B cell (primary cell): Measurements from ENCODE around the gene MYL7. TPM values are rescaled to one million over a fixed set of nuclear protein-coding genes. Genes with fewer than 3 reads are reported as not detected.

Source experiments
- ATAC-seq: fragments of 200-7000 bp; cut with Tn5 transposase; one replicate; pipeline ENCODE4 v1.10.0; 2021; ENCODE audit warnings: low read depth, mild to moderate bottlenecking, moderate number of reproducible peaks, moderate library complexity
- CTCF ChIA-PET: fragments of 350-600 bp; sonication (Branson Sonifier 250); formaldehyde crosslinking; loops from one replicate; lab custom pipeline; 2021; ENCODE audit warnings: antibody characterized with exemption, inconsistent platforms; lab: Charles Lee
- POLR2A ChIA-PET: fragments of 350-600 bp; sonication (Branson Sonifier 250); formaldehyde crosslinking; loops from one replicate; lab custom pipeline; 2021; ENCODE audit warnings: antibody characterized with exemption; lab: Charles Lee
- DNase-seq: peaks from one replicate; pipeline ENCODE4 v3.0.0; 2013
- H2AFZ ChIP-seq: 2 replicates; pipeline ENCODE4 v1.6.1; 2012; ENCODE audit warnings: mild to moderate bottlenecking, low read depth, low read length; ENCODE audit not compliant: insufficient read depth, poor library complexity, severe bottlenecking
- H3K27ac ChIP-seq, 2 donors: 1 replicate in 1 of 2; 2 replicates in 1 of 2; pipeline ENCODE4 v1.5.1; 2012 to 2013; ENCODE audit warnings: low read length in 2 of 2, mild to moderate bottlenecking in 2 of 2, moderate library complexity in 1 of 2
- H3K27me3 ChIP-seq, 4 experiments: fragments of 200-600 bp in 1 of 4; sonication (generic) in 1 of 4; replicated peaks in 1 of 4; 1 replicate in 2 of 4; 2 replicates in 2 of 4; pipeline versions ENCODE4 v1.6.1 to v1.7.0; 2013 to 2016; ENCODE audit warnings: low read length in 3 of 4, mild to moderate bottlenecking in 2 of 4, mixed read lengths in 1 of 4, moderate library complexity in 1 of 4; ENCODE audit not compliant: insufficient read depth in 4 of 4, control insufficient read depth in 3 of 4; ENCODE audit errors: control extremely low read depth in 1 of 4
- H3K36me3 ChIP-seq, 2 experiments: replicated peaks in 1 of 2; 1 replicate in 1 of 2; 2 replicates in 1 of 2; pipeline versions ENCODE4 v1.6.1 to v1.7.1; 2013; ENCODE audit warnings: low read length in 1 of 2; ENCODE audit not compliant: insufficient read depth in 2 of 2, control insufficient read depth in 1 of 2; ENCODE audit errors: control extremely low read depth in 1 of 2, extremely low read depth in 1 of 2
- H3K4me1 ChIP-seq, 2 donors: fragments of 200-600 bp in 1 of 2; sonication (generic) in 1 of 2; 1 replicate in 1 of 2; 2 replicates in 1 of 2; pipeline versions ENCODE4 v1.5.1 to v1.6.1; 2013 to 2017; ENCODE audit warnings: low read length in 2 of 2; ENCODE audit not compliant: control insufficient read depth in 2 of 2, insufficient read depth in 2 of 2
- H3K4me2 ChIP-seq: replicated peaks from 2 replicates; pipeline ENCODE3; 2012; ENCODE audit warnings: mild to moderate bottlenecking, low read depth, low read length; ENCODE audit not compliant: poor library complexity, severe bottlenecking
- H3K4me3 ChIP-seq, 5 experiments: fragments of 200-600 bp in 1 of 5; sonication (generic) in 1 of 5; 1 replicate in 3 of 5; 2 replicates in 2 of 5; pipeline versions ENCODE4 v1.5.1 to v1.7.0; 2011 to 2016; ENCODE audit warnings: low read length in 4 of 5, mild to moderate bottlenecking in 4 of 5, low read depth in 2 of 5, control low read depth in 1 of 5, moderate library complexity in 1 of 5; ENCODE audit not compliant: insufficient read depth in 1 of 5; ENCODE audit errors: control extremely low read depth in 1 of 5, extremely low read depth in 1 of 5
- H3K79me2 ChIP-seq: fragments of 200-600 bp; sonication (generic); one replicate; pipeline ENCODE4 v1.6.0; 2016; ENCODE audit warnings: low read length; ENCODE audit not compliant: control insufficient read depth, insufficient read depth
- H3K9ac ChIP-seq: fragments of 200-600 bp; sonication (generic); 2 replicates; pipeline ENCODE4 v1.6.1; 2017; ENCODE audit warnings: mild to moderate bottlenecking, low read length, moderate library complexity
- H3K9me3 ChIP-seq, 3 donors: one replicate each; pipeline versions ENCODE4 v1.6.1 to v1.7.1; 2013; ENCODE audit warnings: low read length in 2 of 3; ENCODE audit not compliant: control insufficient read depth in 2 of 3, insufficient read depth in 1 of 3; ENCODE audit errors: control extremely low read depth in 1 of 3
- H4K20me1 ChIP-seq: 2 replicates; pipeline ENCODE4 v1.6.0; 2012; ENCODE audit warnings: mild to moderate bottlenecking, low read length; ENCODE audit not compliant: insufficient read depth, control insufficient read depth, poor library complexity, severe bottlenecking
- H3K27ac Mint-ChIP-seq: one replicate; pipeline ENCODE4 v1.8.0; 2021; ENCODE audit warnings: mixed read lengths
- H3K27me3 Mint-ChIP-seq: one replicate; pipeline ENCODE4 v1.8.0; 2021; ENCODE audit warnings: mixed read lengths
- H3K4me1 Mint-ChIP-seq: one replicate; pipeline ENCODE4 v1.8.0; 2021; ENCODE audit warnings: mixed read lengths
- H3K4me3 Mint-ChIP-seq: one replicate; pipeline ENCODE4 v1.8.0; 2021; ENCODE audit warnings: mixed read lengths
- H3K9me3 Mint-ChIP-seq: one replicate; pipeline ENCODE4 v1.8.0; 2022; ENCODE audit warnings: mixed read lengths; ENCODE audit not compliant: insufficient read depth
- CTCF ChIP-seq: fragments of 200-600 bp; IDR thresholded peaks from one replicate; pipeline ENCODE4 v1.8.0; 2022; ENCODE audit warnings: antibody characterized with exemption, mild to moderate bottlenecking
- EZH2 ChIP-seq: IDR thresholded peaks from 2 replicates; pipeline ENCODE4 v1.6.1; 2012; ENCODE audit warnings: borderline replicate concordance, low read depth, mild to moderate bottlenecking, moderate library complexity, low read length; ENCODE audit not compliant: insufficient read depth, poor library complexity, severe bottlenecking
- WGBS: methylation state at CpG from one replicate; pipeline ENCODE4 v1.1.5; 2013; ENCODE audit warnings: missing lambda C conversion rate; ENCODE audit not compliant: insufficient coverage; 5-methylcytosine and 5-hydroxymethylcytosine counted together
- intact Hi-C: fragments of 100-400 bp; cut with micrococcal nuclease; formaldehyde crosslinking; loops from one replicate; pipeline ENCODE4 v1.10.0; 2022
- polyA plus RNA-seq: library from polyadenylated mRNA; depleted of rRNA; stranded (reverse); fragments of >200 nt; gene quantifications from 2 replicates; pipeline ENCODE4 v1.2.3, GENCODE V29; 2012
- total RNA-seq, 2 donors: library from RNA; stranded (reverse); fragments of 120-200 nt in 1 of 2; gene quantifications; 1 replicate in 1 of 2; 2 replicates in 1 of 2; pipeline versions ENCODE4 v1.2.3 to v1.2.4, GENCODE V29; 2013 to 2022

MYL7 gene
- total and polyA plus RNA-seq, 2 donors (not counting 1 experiment from before 2014, with no cell fraction given): not detected

GRCh38 chr7:44114586-44115310, 26.4 kb downstream of the MYL7 start:
- intact Hi-C loops: no loop called here
- Mint-ChIP-seq H3K27me3 (no peaks in the 10 kb centered on the region), H3K9me3 (no peaks in the 10 kb centered on the region), H3K4me1 (peaks cover 3% of the 10 kb centered on the region), H3K4me3 (no peak overlapping the region), H3K27ac (no peak overlapping the region)
- no peak for TF ChIP-seq CTCF
- TF ChIP-seq EZH2: no peak
- H3K4me2 ChIP-seq: no peak overlapping the region
- CTCF ChIA-PET: no interaction called here
- no peak overlapping the region for H3K27ac ChIP-seq
- no peaks in the 10 kb centered on the region for H3K4me1 ChIP-seq
- POLR2A ChIA-PET: no interaction called here
- H3K27me3 ChIP-seq: no peaks in the 10 kb centered on the region
- no peaks in the 10 kb centered on the region for H3K9me3 ChIP-seq
- H3K9ac ChIP-seq: no peak overlapping the region
- H3K79me2 ChIP-seq: peaks cover 13% of the 10 kb centered on the region
- WGBS: 96% methylated on average over 12 of the region's 12 CpGs
- no peak overlapping the region for H2AFZ ChIP-seq
- DNase-seq (no peak), ATAC-seq (no peak)
- H3K4me3 ChIP-seq: no peak overlapping the region
- H4K20me1 ChIP-seq: no peaks in the 10 kb centered on the region
- H3K36me3 ChIP-seq: peaks cover 0 to 52% of the 10 kb centered on the region in 2 experiments

GRCh38 chr7:44113764-44114354, 27.3 kb downstream of the MYL7 start:
- WGBS: 100% methylated on average over 13 of the region's 24 CpGs

More at GRCh38 chr7:44113764-44114354, 27.3 kb downstream of the MYL7 start:
- H3K4me3 ChIP-seq: no peak overlapping the region
- no peaks in the 10 kb centered on the region for H4K20me1 ChIP-seq
- H3K27me3 Mint-ChIP-seq: no peaks in the 10 kb centered on the region
- no peaks in the 10 kb centered on the region for H3K27me3 ChIP-seq
- ATAC-seq (no peak), DNase-seq (no peak)
- no peaks in the 10 kb centered on the region for H3K4me1 Mint-ChIP-seq
- no peak overlapping the region for H2AFZ ChIP-seq
- H3K4me3 Mint-ChIP-seq: no peak overlapping the region
- H3K4me2 ChIP-seq: no peak overlapping the region
- no peak overlapping the region for H3K27ac Mint-ChIP-seq
- CTCF ChIA-PET: no interaction called here
- TF ChIP-seq EZH2 (no peak), CTCF (no peak)
- H3K79me2 ChIP-seq: peaks cover 8% of the 10 kb centered on the region
- no peaks in the 10 kb centered on the region for H3K9me3 Mint-ChIP-seq
- H3K36me3 ChIP-seq: peaks cover 0 to 46% of the 10 kb centered on the region in 2 experiments
- H3K9me3 ChIP-seq: no peaks in the 10 kb centered on the region
- POLR2A ChIA-PET: no interaction called here
- H3K4me1 ChIP-seq: no peaks in the 10 kb centered on the region
- H3K27ac ChIP-seq: no peak overlapping the region
- no peak overlapping the region for H3K9ac ChIP-seq
- intact Hi-C loops: no loop called here
